ENCODE measurements around the gene ZYG11B. TPM values are rescaled to one million over a fixed set of nuclear protein-coding genes. Genes with fewer than 3 reads are reported as not detected.
A peak's percentile ranks its signal among the peaks of the same experiment; 100 is the strongest.

ZYG11B gene
- total RNA-seq, result 10 to 100 TPM; 11.2 to 11.9 TPM
- 11.5 TPM for polyA plus RNA-seq

DNA sequence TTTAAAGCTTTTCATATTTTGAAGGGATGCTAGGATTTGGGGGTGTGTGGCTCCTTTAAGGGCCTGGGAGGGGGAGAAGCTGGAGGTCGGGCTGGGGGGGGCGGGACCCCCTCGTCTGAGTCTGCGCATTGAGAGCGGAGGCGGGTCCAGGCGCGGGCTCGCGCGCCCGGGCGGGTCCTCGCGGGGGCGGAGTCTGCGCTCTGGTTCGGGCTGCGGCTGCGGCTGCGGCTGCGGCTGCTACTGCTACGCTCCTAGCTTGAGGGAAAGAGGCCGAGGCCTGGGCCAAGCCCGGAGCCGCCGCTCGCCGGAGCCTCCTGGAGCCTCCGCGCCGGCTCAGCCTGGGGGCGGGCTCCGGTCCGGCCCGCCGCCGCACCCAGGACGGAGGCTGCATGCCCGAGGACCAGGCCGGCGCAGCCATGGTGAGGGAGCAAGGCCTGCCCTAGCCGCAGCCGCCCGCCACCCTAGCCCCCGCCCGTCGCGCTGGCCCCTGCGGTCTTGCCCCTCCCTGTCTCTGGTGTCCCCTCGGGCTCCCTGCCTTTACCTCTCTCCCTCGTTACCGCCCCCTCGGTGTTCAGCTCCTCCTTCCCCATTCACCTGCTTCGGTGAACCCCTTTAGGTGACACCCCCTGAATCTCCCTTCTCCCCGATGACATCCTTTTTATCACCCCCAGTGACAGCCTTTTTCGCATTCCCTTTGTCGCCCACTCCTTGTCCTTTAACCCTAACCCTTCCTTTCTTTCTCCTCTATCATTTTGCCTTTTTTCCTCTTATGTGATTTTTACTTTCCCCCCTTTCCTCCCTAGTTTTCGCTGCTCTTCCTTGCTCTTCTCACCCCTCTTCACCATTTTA is at the start of gene ZYG11B:
TSS of gene ZYG11B (plus strand) at position 189 of the 849 bp plus-strand sequence. CDS start at position 390, 201 bp downstream.
- peak within 1 kb of the TSS; percentile 83 to 97 (median 93) for H3K4me3 Mint-ChIP-seq

DNA sequence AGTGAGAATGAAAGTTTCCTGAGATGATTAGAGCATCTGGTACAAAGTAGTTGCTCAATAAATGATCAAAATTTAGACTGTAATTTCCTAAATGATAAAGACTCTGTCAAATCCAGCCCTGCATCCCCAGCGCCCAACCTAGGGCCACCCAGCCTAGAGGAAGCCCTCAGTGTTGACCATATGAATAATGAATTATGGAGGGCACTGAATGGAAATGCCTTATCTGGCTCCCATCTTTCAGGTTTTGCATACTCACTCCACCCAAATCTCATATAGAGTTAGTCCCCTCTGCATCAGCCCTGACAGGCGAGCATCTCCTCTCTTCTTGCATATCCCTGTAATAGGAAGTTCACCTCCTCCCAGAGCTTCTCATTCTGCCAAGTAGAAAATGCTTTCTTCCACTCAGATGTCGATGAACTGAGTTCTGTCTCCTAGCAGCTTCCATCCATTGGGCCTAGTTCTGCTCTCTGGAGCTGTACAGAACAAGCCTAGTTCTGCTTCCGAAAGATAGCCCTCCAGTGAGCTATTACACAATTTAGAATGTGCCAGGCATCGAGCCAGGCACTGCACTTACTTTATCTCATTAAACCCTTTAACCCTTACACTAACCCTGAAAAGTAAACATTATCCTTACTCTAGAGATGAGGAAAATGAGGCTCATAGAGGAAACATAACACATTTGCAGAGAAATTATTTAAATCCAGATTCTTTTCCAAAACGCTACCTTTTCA is 49.0 kb upstream of the ZYG11B start:
- Mint-ChIP-seq H3K4me3 (no peak overlapping the region), H3K27ac (peak overlapping the region in 1 of 8 donors; percentile 51), H3K9me3 (no peaks in the 10 kb centered on the region), H3K36me3 (peaks cover 0 to 45% (median 14%) of the 10 kb centered on the region in 3 donors), H3K4me1 (peaks cover 8 to 10% (median 9%) of the 10 kb centered on the region in 3 donors), H3K27me3 (no peaks in the 10 kb centered on the region)
- no peaks in the 10 kb centered on the region for H3K9me3 ChIP-seq (ENCODE audit: low read length)
- H3K4me3 ChIP-seq (ENCODE audit: low read length), result no peak overlapping the region
- H3K27ac ChIP-seq (ENCODE audit: low read depth, low read length), result no peak overlapping the region
- no peaks in the 10 kb centered on the region for H3K27me3 ChIP-seq (ENCODE audit: insufficient read depth, low read length, poor library complexity, severe bottlenecking)
- H3K36me3 ChIP-seq (ENCODE audit: insufficient read depth, low read length), result peaks cover 9% of the 10 kb centered on the region
- ChIA-PET POLR2A (no interaction called here), CTCF (interaction anchor here (1.0 kb wide), 1 partner anchor 9 kb away, joined by 3 read pairs; no protein-coding TSS in a partner anchor)
- no peaks in the 10 kb centered on the region for H3K4me1 ChIP-seq (ENCODE audit: insufficient read depth, low read length)
- no peak for DNase-seq

More for the DNA sequence above, at the start of gene ZYG11B:
- Mint-ChIP-seq H3K9me3 (no peaks in the 10 kb centered on the region), H3K36me3 (peaks cover 0 to 11% (median 0%) of the 10 kb centered on the region in 3 donors), H3K27ac (peak within 1 kb of the TSS; percentile 84 to 95 (median 90)), H3K4me1 (peaks cover 33 to 45% (median 40%) of the 10 kb centered on the region in 3 donors), H3K27me3 (peaks cover 3 to 12% of the 10 kb centered on the region in 2 donors)
- no peaks in the 10 kb centered on the region for H3K36me3 ChIP-seq (ENCODE audit: insufficient read depth, low read length)
- peak within 1 kb of the TSS; percentile 76 for H3K27ac ChIP-seq (ENCODE audit: low read depth, low read length)
- DNase-seq, result peak; percentile 87 to 93 (median 89)
- no peaks in the 10 kb centered on the region for H3K27me3 ChIP-seq (ENCODE audit: insufficient read depth, low read length, poor library complexity, severe bottlenecking)
- ChIA-PET CTCF (interaction anchor here (1.2 to 1.6 kb wide), 3 partner anchors 25 to 454 kb away, joined by 3 to 5 read pairs (median 3); partner anchors contain the start of gene COA7), POLR2A (interaction anchor here (0.6 to 2.3 kb wide), 6 partner anchors 23 to 1219 kb away, joined by 3 to 15 read pairs (median 3); partner anchors contain the start of gene IFT25)
- peaks cover 18% of the 10 kb centered on the region for H3K4me1 ChIP-seq (ENCODE audit: insufficient read depth, low read length)
- H3K4me3 ChIP-seq (ENCODE audit: low read length), result peak within 1 kb of the TSS; percentile 87
- no peaks in the 10 kb centered on the region for H3K9me3 ChIP-seq (ENCODE audit: low read length)

GRCh38 chr1:52679048-52679447 is 47.2 kb upstream of the ZYG11B start:
- no peak for DNase-seq
- H3K9me3 Mint-ChIP-seq, result no peaks in the 10 kb centered on the region
- no peaks in the 10 kb centered on the region for H3K4me1 ChIP-seq (ENCODE audit: insufficient read depth, low read length)
- H3K27me3 Mint-ChIP-seq, result no peaks in the 10 kb centered on the region
- peak overlapping the region in 5 of 8 donors; percentile 4 to 82 (median 57) for H3K27ac Mint-ChIP-seq
- H3K36me3 ChIP-seq (ENCODE audit: insufficient read depth, low read length), result peaks cover 6% of the 10 kb centered on the region
- H3K9me3 ChIP-seq (ENCODE audit: low read length), result peaks cover 3% of the 10 kb centered on the region
- no peaks in the 10 kb centered on the region for H3K27me3 ChIP-seq (ENCODE audit: insufficient read depth, low read length, poor library complexity, severe bottlenecking)
- POLR2A ChIA-PET, result no interaction called here
- CTCF ChIA-PET, result no interaction called here
- H3K36me3 Mint-ChIP-seq, result peaks cover 0 to 37% (median 15%) of the 10 kb centered on the region in 3 donors
- peaks cover 7 to 9% (median 8%) of the 10 kb centered on the region in 3 donors for H3K4me1 Mint-ChIP-seq
- H3K4me3 ChIP-seq (ENCODE audit: low read length), result no peak overlapping the region
- no peak overlapping the region for H3K4me3 Mint-ChIP-seq
- no peak overlapping the region for H3K27ac ChIP-seq (ENCODE audit: low read depth, low read length)

DNA sequence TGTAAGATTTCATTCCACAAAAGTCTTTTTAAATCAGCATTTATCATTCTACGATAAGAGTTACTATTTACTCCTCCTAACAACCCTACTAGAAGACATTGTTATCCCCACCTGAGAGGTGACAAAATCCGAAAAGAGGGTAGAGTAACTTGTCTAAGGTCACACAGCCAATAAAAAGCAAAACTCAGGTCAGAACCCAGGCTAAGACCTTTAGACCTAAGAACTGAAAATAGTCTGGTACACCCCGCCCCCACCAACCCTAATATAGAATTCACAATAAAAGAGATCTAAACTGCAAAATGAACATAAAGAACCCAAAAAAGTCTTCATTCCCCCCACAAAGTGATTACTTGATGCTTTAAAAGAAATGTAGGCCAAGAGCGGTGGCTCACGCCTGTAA is 46.8 kb upstream of the ZYG11B start:
- POLR2A ChIA-PET, result no interaction called here
- H3K36me3 Mint-ChIP-seq, result peaks cover 0 to 36% (median 14%) of the 10 kb centered on the region in 3 donors

GRCh38 chr1:52680353-52680752 is 45.9 kb upstream of the ZYG11B start:
- POLR2A ChIA-PET, result no interaction called here
- no peaks in the 10 kb centered on the region for H3K27me3 Mint-ChIP-seq
- H3K9me3 ChIP-seq (ENCODE audit: low read length), result peaks cover 3% of the 10 kb centered on the region
- CTCF ChIA-PET, result no interaction called here
- H3K4me1 Mint-ChIP-seq, result peaks cover 3 to 6% (median 3%) of the 10 kb centered on the region in 3 donors
- H3K9me3 Mint-ChIP-seq, result no peaks in the 10 kb centered on the region
- no peak overlapping the region for H3K27ac ChIP-seq (ENCODE audit: low read depth, low read length)
- peak overlapping the region in 4 of 8 donors; percentile 3 to 74 (median 18) for H3K27ac Mint-ChIP-seq
- no peak overlapping the region for H3K4me3 ChIP-seq (ENCODE audit: low read length)
- peaks cover 6% of the 10 kb centered on the region for H3K36me3 ChIP-seq (ENCODE audit: insufficient read depth, low read length)
- H3K4me1 ChIP-seq (ENCODE audit: insufficient read depth, low read length), result peaks cover under 1% of the 10 kb centered on the region
- H3K27me3 ChIP-seq (ENCODE audit: insufficient read depth, low read length, poor library complexity, severe bottlenecking), result no peaks in the 10 kb centered on the region
- DNase-seq, result no peak
- no peak overlapping the region for H3K4me3 Mint-ChIP-seq
- peaks cover 0 to 31% (median 9%) of the 10 kb centered on the region in 3 donors for H3K36me3 Mint-ChIP-seq

More for the DNA sequence above, 46.8 kb upstream of the ZYG11B start:
- H3K27me3 Mint-ChIP-seq, result no peaks in the 10 kb centered on the region
- no peak for DNase-seq
- Histone ChIP-seq H3K4me1 (ENCODE audit: insufficient read depth, low read length) (no peaks in the 10 kb centered on the region), H3K27ac (ENCODE audit: low read depth, low read length) (no peak overlapping the region), H3K9me3 (ENCODE audit: low read length) (peaks cover 3% of the 10 kb centered on the region), H3K36me3 (ENCODE audit: insufficient read depth, low read length) (peaks cover 6% of the 10 kb centered on the region), H3K27me3 (ENCODE audit: insufficient read depth, low read length, poor library complexity, severe bottlenecking) (no peaks in the 10 kb centered on the region), H3K4me3 (ENCODE audit: low read length) (no peak overlapping the region)
- no peaks in the 10 kb centered on the region for H3K9me3 Mint-ChIP-seq
- H3K4me3 Mint-ChIP-seq, result no peak overlapping the region
- CTCF ChIA-PET, result no interaction called here
- H3K4me1 Mint-ChIP-seq, result peaks cover 5 to 8% (median 5%) of the 10 kb centered on the region in 3 donors
- H3K27ac Mint-ChIP-seq, result peak overlapping the region in 2 of 8 donors; percentile 2 to 38

DNA sequence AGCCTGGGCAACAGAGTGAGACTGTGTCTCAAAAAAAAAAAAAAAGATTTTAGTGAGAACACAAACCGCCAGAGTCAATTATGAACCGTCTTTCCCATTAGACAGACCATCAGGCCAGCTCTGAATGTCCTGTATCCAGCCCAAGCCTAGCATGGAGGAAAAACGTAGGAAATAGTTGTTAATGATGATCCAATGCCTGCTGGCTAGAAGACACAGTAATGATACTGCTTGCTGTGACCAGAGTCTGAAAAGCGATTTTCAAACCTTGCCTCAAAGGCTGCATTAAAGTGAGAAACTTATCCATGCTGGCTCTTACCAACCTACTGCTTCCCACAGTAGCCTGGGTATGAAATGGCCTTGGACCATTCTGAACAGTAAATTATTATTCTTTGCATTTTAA is 45.1 kb upstream of the ZYG11B start:
- peaks cover 7 to 9% (median 7%) of the 10 kb centered on the region in 3 donors for H3K4me1 Mint-ChIP-seq
- Histone ChIP-seq H3K9me3 (ENCODE audit: low read length) (peaks cover 3% of the 10 kb centered on the region), H3K27ac (ENCODE audit: low read depth, low read length) (no peak overlapping the region), H3K36me3 (ENCODE audit: insufficient read depth, low read length) (peaks cover 6% of the 10 kb centered on the region), H3K4me1 (ENCODE audit: insufficient read depth, low read length) (peaks cover 8% of the 10 kb centered on the region), H3K27me3 (ENCODE audit: insufficient read depth, low read length, poor library complexity, severe bottlenecking) (no peaks in the 10 kb centered on the region), H3K4me3 (ENCODE audit: low read length) (no peak overlapping the region)
- H3K36me3 Mint-ChIP-seq, result peaks cover 0 to 29% (median 9%) of the 10 kb centered on the region in 3 donors
- H3K27me3 Mint-ChIP-seq, result no peaks in the 10 kb centered on the region
- POLR2A ChIA-PET, result no interaction called here
- DNase-seq, result no peak
- H3K9me3 Mint-ChIP-seq, result no peaks in the 10 kb centered on the region
- H3K27ac Mint-ChIP-seq, result peak overlapping the region in 1 of 8 donors; percentile 21
- CTCF ChIA-PET, result no interaction called here
- H3K4me3 Mint-ChIP-seq, result no peak overlapping the region

DNA sequence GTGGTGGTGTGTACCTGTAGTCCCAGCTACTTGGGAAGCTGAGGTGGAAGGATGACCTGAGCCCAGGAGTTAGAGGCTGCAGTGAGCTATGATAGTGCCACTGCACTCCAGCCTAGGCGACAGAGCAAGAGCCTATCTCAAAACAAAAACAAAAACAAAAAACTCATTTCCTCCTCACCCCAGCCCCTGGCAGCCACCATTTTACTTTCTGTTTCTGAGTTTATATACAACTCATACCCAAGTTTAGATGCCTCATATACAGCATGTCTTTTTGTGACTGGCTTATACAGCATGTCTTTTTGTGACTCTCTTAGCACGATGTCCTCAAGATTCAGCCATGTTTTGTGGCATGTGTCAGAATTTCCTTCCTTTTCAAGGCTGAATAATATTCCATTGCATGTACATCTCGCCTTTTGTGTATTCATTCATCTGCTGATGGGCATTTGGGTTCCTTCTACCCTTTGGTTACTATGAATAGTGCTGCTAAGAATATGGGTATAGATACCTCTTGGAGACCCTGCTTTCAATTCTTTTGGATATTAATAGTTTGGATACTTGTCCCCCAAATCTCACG is 42.8 kb upstream of the ZYG11B start:
- no peaks in the 10 kb centered on the region for H3K27me3 Mint-ChIP-seq
- H3K9me3 ChIP-seq (ENCODE audit: low read length), result peaks cover 3% of the 10 kb centered on the region
- H3K27me3 ChIP-seq (ENCODE audit: insufficient read depth, low read length, poor library complexity, severe bottlenecking), result no peaks in the 10 kb centered on the region
- no peak overlapping the region for H3K4me3 ChIP-seq (ENCODE audit: low read length)
- H3K27ac Mint-ChIP-seq, result peak overlapping the region in 4 of 8 donors; percentile 1 to 71 (median 48)
- H3K4me1 Mint-ChIP-seq, result peaks cover 8 to 15% (median 11%) of the 10 kb centered on the region in 3 donors
- ChIA-PET POLR2A (interaction anchor here (0.7 kb wide), 1 partner anchor 488 kb away, joined by 5 read pairs; no protein-coding TSS in a partner anchor), CTCF (interaction anchor here (1.4 kb wide), 1 partner anchor 18 kb away, joined by 4 read pairs; no protein-coding TSS in a partner anchor)
- no peak overlapping the region for H3K27ac ChIP-seq (ENCODE audit: low read depth, low read length)
- DNase-seq, result no peak
- H3K4me1 ChIP-seq (ENCODE audit: insufficient read depth, low read length), result peaks cover 8% of the 10 kb centered on the region
- H3K4me3 Mint-ChIP-seq, result no peak overlapping the region
- H3K9me3 Mint-ChIP-seq, result no peaks in the 10 kb centered on the region
- peaks cover 5% of the 10 kb centered on the region for H3K36me3 ChIP-seq (ENCODE audit: insufficient read depth, low read length)
- peaks cover 0 to 23% (median 6%) of the 10 kb centered on the region in 3 donors for H3K36me3 Mint-ChIP-seq

All from CD8-positive, alpha-beta memory T cell (primary cell).